Measurements from ENCODE around the gene MUSK.
"Not testable (repeated sequence)": the region's sequence is repeated elsewhere in the genome, so short reads cannot be mapped to it uniquely, and the experiment has no call there.

The MUSK gene

DNA sequence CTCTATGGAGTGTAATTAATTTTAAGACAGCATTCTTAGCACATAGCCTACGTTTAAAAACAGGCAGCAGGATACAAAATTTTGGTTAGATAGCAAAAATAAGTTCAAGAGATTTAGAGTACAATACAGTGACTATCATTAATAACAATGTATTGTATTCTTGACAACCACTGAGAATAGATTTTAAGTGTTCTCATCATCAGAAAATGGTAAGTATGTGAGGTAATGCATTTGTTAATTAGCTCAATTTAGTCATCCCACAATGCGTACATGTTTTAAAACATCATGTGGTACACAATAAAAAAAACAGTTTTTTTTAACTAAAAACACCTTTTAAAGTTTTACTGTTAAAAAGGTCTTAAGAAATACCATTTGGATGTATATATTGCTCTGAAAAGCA is 94.2 kb downstream of the MUSK start:
- no peak for DNase-seq (ENCODE audit: low read depth)

DNA sequence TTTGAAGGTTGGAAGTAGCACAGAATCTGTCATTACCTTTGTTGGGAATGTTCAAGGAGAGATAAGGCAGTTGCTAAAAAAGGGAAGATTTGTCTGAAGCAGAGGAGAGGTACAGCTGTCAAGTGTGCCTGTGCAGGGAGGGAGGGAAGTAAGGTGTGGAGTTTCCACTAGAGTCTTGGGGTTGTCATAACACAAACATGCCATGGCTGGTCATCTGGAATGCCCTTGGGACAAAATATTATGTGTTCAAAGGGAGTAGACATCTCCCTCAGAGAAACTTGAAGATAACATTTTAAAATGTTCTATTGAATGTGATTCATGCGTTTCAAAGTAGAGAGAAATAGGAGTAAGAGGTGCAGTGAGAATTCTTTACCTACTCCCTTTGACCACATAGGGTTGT is 95.0 kb downstream of the MUSK start:
- no peak for DNase-seq (ENCODE audit: low read depth)

DNA sequence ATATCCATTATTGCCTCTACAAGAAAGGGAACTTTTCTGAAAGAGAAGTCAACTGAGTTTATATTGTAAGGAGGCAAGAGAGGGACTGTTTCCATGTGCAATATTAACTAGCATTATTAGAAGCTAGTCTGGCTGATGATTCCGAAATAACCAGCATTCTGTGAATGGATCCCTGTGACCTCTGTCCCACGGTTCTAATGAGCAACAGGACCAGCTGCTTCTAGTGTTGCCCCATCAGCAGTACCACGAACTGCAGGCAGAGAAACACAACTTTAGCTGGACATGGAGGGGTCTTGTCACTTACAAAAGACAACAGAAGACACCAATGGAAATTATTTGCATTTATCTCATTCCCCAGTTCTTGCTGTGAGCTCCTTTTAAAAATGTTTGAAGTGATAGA is 95.4 kb downstream of the MUSK start:
- DNase-seq (ENCODE audit: low read depth), result no peak

DNA sequence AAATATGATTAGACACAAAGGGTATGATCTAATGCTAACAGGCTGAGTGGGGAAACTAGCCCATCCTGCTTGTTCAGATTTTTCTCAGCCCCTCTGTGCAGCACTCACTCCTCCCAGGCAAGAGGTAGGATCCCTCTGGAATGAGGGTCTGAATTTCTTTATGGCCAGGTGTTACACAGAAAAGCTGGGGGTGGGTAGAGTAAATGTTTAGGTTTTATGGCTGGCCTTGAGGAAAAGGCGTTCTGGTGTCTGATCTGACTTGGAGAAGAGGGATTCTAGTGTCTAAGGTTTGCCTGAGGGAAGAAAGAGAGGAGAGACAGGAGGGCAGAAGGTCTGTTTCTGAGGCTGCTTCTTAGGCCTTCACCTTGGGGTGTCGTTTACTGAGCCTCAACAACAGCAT is 97.3 kb downstream of the MUSK start:
- no peak for DNase-seq (ENCODE audit: low read depth)

DNA sequence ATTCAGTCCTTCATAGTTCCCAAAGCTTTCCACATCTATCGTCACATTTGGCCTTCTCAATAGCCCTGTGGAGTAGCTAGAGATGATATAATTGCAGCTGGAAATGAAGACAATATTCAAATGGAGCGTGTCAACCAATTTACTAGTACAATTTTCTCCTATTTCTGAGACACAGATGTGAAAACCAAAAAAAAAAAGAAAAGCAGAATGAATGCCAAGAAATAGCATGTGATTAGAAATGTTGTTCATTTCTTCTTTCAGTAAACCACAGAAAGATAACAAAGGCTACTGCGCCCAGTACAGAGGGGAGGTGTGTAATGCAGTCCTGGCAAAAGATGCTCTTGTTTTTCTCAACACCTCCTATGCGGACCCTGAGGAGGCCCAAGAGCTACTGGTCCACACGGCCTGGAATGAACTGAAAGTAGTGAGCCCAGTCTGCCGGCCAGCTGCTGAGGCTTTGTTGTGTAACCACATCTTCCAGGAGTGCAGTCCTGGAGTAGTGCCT is 99.0 kb downstream of the MUSK start:
- DNase-seq (ENCODE audit: low read depth), result peak; percentile 75

DNA sequence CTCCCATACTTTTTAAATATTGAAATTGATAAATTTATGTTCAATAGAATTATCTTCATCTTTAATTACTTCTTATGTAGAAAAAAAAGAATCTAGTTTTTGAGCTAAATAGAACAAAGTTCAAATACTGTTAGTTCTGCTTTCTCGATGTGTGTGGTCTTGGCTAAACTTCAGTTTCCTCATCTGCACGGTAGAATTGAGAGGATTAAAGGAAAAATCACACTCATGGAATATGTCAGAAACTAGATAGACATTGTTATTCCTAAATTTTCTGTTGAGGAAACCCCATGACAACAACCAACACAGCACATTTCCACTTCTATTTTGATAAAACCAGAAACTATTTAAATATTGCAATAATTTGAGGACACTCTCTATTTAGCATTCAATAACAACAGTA is 100.3 kb downstream of the MUSK start:
- DNase-seq (ENCODE audit: low read depth), result no peak

DNA sequence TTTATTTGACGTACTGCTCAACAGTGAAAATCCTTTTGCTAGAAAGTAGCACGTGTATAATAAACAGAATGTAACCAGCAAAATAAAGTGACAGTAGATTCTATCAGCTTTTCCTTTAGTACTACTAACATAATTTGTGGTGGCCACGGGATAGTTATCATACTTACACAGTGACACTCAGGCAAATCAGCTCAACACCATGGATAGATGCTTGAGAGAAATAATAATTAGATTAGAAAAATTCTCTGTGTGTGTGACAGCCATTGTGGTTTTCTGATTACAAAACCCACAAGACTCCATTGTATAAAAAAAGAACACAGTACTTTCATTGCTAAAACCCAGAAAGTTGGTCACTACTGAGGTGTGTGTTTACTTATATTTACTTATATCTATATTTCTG is 101.1 kb downstream of the MUSK start:
- DNase-seq (ENCODE audit: low read depth), result no peak

DNA sequence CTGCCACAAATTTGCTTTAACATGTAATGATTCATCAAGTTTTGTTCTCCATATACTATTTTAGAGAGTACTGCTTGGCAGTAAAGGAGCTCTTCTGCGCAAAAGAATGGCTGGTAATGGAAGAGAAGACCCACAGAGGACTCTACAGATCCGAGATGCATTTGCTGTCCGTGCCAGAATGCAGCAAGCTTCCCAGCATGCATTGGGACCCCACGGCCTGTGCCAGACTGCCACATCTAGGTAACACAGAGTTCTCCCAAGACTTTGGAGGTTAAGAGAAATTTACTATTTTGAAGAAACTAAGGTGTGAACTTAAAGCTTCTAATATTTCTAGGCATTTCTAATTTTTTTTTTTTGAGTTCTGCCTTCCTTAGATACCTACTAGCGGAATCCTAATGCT is 107.1 kb downstream of the MUSK start:
- DNase-seq (ENCODE audit: low read depth), result no peak

DNA sequence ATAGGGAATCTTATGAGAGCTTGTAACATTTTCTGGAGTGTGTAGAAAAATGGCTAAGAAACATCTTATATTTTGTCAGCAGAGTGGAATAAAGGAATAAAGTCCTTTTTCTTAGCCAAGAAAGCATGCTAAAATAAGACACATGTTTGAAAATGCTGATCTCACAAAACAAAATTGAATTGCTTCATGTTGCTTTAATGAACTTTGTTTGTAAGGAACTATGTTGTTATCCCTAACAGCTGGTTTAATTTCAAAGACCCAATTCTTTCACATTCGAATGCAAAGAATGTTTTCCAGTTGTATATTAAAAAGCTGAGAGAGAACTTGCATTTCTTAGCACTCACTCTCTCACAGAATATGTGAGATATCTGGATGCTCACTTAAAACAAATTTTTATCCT is 107.6 kb downstream of the MUSK start:
- DNase-seq (ENCODE audit: low read depth), result no peak

DNA sequence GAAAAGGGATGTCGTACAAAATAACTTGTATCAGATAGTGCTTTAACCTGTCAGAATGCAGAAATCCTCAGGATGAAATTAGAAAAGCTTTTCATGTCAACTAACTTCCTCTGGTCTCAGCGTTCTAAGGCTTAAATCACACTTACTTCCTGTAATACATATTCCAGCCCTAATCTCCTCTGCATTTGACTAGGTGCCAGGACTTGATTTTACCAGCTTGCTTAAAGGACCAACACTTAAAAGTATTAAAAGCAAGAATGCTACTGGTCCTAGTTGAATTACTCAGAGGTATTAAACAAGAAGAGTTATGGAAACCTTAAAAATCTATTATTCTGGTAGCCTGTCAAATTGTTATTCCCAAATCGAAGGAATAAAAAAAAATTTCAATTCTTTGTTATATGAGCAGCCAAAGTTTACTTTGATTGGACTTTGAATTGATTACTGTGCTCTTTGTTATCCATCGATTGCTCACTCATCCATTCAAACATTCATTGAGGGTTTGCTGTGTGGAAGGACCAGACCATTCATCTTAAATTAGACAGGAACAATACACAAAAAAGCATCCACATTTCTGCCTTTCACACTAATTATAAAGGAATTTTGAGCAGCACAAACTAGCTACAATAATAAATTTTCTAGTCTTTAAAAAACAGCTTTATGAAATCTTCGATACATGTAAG is 108.7 kb downstream of the MUSK start:
- no peak for DNase-seq (ENCODE audit: low read depth)

DNA sequence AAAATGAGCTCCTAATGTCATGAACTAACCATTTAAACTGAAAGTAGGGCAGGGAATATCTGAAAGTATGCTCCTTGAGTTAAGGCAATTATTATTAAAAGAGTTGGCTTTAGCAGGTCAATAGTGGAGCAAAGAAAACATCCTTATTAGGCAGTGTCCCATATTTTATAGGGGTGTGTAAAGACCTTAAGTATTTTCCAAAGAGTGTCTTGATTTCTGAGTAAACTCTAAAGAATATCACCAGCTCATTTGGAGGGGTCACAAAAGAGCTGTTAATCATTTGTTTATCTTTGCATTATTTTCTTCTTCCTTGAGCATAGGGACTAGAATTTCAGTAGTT is 109.3 kb downstream of the MUSK start:
- DNase-seq (ENCODE audit: low read depth), result no peak

DNA sequence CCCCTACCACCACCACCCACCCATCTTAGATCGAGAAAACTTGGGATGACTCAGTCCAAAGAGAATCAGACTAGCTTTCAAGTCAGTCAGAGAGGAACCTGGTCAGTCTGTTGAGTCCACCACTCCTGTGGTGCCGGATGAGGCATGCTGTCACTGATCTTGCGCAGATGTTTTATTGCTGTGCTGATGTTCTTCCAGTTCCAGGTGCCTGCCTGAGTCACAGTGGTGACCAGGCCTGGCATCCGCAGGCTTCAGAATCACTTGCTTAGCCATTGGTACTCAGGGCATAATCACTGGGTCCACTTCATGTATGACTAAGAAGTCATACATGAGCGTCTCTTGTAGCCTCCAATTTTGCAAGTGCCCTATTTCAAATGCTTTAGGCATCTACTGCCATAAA is 114.1 kb downstream of the MUSK start:
- no peak for DNase-seq (ENCODE audit: low read depth)

DNA sequence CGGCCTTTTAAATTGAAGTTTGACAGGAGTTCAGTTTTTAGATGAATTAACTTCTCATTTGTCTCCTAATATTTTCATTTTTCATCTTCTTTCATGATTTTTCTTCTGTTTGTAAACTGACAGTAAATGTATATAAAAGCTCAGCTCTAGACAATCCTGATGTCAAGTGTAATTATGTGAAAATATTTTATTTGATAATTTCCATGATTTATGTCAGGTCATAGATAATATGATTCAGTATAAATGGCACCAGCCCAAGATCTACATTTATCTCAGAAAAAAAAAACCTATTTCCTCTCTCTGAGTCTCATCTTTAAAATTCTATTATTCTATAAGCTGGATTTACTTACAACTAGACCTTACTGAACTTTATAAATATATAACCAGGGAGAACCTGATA is 115.7 kb downstream of the MUSK start:
- no peak for DNase-seq (ENCODE audit: low read depth)

DNA sequence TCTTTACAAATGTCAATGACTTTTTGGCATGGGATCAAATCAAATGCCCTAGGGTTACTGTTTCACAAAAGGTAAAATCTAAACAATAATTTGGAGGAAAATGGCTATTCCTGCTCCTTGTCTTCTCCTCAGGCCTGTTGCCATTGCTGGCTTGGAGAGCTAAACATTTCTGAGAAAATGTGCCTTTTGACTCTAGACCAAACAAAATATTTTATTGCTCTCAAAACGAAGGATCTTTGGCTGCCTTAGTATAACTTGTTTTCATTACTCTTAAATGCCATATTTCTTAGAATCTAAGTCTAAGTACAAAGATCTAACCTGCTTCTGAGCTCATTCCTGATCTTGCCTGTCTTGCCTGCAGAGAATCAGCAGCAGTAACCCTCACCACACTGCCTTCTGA is 116.6 kb downstream of the MUSK start:
- DNase-seq (ENCODE audit: low read depth), result no peak

DNA sequence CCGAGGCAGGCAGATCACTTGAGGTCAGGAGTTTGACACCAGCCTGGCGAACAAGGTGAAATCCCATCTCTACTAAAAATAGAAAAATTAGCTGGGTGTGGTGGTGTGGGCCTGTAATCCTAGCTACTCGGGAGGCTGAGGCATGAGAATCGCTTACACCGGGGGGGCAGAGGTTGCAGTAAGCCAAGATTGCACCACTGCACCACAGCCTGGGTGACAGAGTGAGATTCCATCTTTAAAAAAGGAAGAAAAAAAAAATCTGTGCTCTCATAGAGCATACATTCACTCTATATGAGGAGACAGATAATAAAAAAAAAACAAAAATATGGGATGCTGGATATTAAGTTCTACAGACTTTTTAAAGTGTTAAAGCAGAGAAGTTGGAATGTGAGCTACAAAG is 119.8 kb downstream of the MUSK start:
- DNase-seq (ENCODE audit: low read depth), result not testable (repeated sequence)

DNA sequence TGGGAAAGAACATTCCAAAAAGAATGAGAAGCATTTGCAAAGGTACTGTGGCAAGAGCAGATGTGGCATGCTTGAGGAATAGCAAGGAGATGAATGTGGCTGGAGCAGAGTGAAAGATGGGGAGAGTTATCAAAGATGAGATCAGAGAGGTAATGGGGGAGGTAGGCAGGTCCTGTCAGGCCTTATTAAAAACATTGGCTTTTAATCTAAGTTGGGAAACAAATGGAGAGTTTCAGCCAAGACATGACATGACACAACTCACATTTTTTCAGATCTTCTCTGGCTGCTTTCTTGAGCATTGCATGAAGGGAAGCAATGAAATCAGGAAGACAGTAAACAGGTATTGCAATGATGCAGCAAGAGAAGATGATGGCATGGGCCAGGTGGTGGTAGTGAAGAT is 120.3 kb downstream of the MUSK start:
- no peak for DNase-seq (ENCODE audit: low read depth)

DNA sequence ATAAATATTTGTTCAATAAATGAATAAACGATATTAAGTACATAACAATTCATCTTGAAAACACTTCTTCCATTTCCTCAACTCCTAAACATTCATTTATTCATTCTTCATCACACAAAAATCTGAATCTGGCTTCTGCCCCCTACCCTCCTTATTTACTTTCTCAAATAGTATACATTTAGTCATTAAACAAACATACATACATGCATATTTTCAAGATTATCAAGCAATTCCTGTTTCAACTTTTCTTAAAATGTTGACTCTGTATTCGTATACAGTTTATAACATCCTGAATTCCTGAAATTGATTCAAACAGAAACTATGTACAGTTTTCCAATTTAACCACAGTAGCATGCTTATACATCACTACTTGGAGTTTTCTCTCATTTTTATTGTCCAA is 129.0 kb downstream of the MUSK start:
- DNase-seq (ENCODE audit: low read depth), result no peak

DNA sequence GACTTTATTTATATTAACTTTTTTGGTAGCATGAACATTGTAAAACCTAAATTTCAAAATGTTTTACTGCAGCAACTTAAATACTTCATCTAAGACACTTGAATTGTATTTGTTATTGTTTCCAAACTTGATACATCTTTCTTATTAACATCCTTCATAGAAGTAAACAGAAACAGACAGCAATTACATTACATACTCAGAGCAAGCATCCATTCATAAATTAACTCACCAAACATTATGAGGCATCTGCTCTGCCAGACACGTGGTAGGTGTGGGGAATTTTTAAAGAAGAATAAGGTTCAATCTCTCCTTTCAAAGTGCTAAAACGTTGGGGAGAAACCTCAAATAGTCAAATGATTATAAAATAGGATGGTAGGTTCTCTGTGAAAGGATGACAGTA is 130.8 kb downstream of the MUSK start:
- no peak for DNase-seq (ENCODE audit: low read depth)

DNA sequence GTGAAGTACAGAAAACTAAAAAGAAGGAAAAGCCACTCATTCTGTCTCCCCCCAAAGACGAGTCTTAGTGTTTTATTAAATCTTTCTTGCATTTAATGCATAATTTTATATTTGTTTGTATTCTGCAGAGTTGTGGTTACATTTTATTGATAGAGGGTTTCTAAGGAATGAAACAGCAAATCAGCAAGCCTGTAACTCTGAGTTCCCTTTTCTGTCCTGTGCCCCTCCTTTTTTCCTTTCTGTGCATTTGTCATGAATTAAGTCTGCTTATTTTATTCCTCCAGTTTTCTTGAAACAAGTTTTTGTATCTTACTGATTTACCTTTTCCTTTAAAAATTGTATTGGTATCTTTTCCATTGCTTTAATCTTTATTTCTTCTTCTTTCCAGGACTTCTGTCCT is 132.8 kb downstream of the MUSK start:
- DNase-seq (ENCODE audit: low read depth), result peak; percentile 37

DNA sequence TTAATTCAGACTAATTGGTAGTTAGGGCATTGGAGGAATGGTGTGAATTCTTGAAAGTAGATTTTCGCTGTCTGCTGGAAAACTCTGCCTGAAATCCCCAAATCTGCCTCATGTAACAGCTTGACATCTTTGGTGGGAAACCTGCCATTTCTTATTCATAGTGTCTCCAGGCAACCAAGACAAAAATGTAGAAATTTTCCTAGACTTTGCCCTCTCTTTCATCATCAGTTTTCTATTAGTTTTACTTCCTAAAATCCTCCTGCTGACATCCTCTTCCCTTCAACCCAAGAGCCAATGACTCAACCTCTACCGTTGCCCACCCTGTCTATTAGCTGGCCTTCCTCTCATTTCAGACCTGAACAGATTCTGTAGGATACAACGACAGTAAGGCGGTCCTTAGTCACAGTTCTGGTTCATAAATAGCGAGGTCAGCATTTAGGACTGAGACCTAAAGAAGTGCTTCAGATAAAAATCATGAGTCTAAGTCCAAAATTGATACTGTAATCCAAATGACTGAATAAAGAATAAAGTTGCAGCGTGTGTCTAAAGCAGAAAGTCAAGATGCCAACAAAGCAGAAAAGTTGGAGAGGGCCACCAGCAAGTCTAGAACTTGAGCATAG is 133.9 kb downstream of the MUSK start:
- peak; percentile 91 for DNase-seq (ENCODE audit: low read depth)

DNA sequence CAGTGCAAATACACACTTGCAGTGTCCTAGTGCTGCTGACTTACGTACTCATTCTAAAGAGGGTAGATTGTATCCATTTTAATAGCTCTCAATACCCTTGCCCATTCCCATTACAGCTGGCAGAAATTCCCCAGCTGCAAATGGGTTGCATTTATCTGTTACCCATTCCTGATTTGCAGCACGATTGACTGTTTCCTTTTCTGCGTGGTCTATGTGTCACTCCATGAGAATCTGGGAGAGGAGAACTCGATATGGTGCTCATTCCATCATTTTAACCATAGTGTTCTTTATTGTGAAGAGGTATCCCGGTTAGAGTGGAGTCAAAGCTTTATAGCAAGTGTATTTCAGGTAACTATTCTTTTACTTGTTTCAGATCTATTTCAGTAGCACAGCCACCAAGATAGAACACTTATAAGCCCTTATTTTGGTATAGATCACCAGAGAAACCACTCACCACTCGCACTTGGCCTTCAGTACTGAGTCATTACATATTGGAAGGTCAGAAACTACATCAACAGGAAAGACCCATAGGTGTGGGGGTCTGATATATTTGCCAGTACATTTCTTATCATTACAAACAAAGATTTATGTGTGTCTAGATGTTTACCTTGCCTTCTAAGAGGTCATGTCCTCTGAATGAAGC is 139.5 kb downstream of the MUSK start:
- no peak for DNase-seq (ENCODE audit: low read depth)

DNA sequence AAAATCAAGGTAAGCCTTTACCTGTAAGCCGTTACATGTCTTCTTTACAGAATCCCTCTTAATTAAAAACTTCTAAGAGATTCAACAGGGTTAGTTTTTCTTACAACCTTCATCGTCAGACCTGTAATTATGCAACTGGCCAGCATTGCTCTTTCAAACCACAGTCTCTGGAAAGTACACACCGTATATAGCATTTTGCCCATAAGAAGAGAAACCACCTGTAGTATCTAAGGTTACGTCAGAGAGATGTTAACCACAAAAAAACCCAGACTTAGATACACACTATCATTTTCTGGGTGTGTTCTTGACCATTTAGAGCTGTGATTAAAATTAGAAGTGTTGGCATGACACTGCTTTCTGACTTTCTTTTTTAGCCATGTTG is 140.0 kb downstream of the MUSK start:
- DNase-seq (ENCODE audit: low read depth), result no peak

DNA sequence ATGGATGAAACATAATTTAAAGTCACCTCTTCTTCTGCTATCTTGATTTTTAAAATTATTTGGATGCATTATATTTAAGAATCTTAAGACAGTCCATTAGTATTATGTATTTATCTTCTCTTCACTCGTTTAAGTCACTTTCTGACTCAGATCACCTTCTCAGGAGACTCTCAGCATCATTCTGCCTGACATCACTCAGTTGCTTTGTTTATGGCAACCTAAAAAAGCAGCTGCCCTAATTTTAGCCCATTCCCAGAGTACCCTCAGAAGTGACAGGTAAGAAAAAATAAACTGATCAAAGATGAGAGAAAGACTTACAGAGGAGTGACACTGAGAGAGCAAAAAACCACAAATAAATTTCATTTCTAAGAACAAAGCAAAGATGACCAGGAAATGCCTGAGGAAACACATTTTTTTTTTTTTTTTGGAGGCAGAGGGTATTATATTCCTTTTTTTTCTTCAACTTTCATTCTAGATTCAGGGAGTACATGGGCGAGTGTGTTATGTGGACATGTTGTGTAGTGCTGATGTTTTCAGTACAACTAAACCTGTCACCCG is 140.5 kb downstream of the MUSK start:
- DNase-seq (ENCODE audit: low read depth), result no peak

All from fibroblast of the conjunctiva (primary cell).